GM20000 (cell line): ENCODE data around the gene SLC25A10.
A peak's percentile ranks its signal among the peaks of the same experiment; 100 is the strongest.

Experiments
- DNase-seq: peaks from one replicate; pipeline ENCODE4 v3.0.0; 2012; ENCODE audit warnings: low spot score
- TF ChIP-seq, protein P1 (sequence below): IDR thresholded peaks from 2 replicates; pipeline ENCODE4 v1.5.1; 2012; ENCODE audit warnings: mild to moderate bottlenecking, control low read depth; ENCODE audit errors: extremely low read depth, missing control alignments

Gene SLC25A10

GRCh38 chr17:81695801-81696200, 16.3 kb upstream of the SLC25A10 start:
- no peak for DNase-seq
- TF ChIP-seq, protein P1, sequence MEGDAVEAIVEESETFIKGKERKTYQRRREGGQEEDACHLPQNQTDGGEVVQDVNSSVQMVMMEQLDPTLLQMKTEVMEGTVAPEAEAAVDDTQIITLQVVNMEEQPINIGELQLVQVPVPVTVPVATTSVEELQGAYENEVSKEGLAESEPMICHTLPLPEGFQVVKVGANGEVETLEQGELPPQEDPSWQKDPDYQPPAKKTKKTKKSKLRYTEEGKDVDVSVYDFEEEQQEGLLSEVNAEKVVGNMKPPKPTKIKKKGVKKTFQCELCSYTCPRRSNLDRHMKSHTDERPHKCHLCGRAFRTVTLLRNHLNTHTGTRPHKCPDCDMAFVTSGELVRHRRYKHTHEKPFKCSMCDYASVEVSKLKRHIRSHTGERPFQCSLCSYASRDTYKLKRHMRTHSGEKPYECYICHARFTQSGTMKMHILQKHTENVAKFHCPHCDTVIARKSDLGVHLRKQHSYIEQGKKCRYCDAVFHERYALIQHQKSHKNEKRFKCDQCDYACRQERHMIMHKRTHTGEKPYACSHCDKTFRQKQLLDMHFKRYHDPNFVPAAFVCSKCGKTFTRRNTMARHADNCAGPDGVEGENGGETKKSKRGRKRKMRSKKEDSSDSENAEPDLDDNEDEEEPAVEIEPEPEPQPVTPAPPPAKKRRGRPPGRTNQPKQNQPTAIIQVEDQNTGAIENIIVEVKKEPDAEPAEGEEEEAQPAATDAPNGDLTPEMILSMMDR, result no peak

- no peak for DNase-seq
- TF ChIP-seq, protein P1, result no peak
Measured at GRCh38 chr17:81696218-81696941, 15.7 kb upstream of the SLC25A10 start.

- no peak for DNase-seq
- TF ChIP-seq, protein P1, result no peak
Measured at GRCh38 chr17:81697261-81698044, 14.6 kb upstream of the SLC25A10 start.

- no peak for DNase-seq
- TF ChIP-seq, protein P1, result no peak
Measured at GRCh38 chr17:81700353-81701287, 11.5 kb upstream of the SLC25A10 start.

DNA sequence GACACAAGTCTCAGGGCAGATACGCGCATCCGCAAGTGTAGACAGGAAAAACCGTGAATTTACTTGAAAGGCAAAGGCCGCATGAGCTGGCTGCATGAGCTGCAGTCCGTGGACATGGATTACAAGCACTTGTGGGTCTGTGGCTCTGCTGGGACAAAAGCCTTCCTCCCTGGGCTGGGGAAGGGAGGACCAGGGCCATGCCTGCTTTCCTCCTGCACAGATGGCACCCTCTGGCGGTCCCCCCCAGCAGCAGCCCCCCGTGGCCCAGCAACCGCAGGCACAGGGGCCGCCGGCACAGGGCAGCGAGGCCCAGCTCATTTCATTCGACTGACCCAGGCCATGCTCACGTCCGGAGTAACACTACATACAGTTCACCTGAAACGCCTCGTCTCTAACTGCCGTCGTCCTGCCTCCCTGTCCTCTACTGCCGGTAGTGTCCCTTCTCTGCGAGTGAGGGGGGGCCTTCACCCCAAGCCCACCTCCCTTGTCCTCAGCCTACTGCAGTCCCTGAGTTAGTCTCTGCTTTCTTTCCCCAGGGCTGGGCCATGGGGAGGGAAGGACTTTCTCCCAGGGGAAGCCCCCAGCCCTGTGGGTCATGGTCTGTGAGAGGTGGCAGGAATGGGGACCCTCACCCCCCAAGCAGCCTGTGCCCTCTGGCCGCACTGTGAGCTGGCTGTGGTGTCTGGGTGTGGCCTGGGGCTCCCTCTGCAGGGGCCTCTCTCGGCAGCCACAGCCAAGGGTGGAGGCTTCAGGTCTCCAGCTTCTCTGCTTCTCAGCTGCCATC, 10.6 kb upstream of the SLC25A10 start:
- TF ChIP-seq, protein P1, result no peak
- no peak for DNase-seq

DNA sequence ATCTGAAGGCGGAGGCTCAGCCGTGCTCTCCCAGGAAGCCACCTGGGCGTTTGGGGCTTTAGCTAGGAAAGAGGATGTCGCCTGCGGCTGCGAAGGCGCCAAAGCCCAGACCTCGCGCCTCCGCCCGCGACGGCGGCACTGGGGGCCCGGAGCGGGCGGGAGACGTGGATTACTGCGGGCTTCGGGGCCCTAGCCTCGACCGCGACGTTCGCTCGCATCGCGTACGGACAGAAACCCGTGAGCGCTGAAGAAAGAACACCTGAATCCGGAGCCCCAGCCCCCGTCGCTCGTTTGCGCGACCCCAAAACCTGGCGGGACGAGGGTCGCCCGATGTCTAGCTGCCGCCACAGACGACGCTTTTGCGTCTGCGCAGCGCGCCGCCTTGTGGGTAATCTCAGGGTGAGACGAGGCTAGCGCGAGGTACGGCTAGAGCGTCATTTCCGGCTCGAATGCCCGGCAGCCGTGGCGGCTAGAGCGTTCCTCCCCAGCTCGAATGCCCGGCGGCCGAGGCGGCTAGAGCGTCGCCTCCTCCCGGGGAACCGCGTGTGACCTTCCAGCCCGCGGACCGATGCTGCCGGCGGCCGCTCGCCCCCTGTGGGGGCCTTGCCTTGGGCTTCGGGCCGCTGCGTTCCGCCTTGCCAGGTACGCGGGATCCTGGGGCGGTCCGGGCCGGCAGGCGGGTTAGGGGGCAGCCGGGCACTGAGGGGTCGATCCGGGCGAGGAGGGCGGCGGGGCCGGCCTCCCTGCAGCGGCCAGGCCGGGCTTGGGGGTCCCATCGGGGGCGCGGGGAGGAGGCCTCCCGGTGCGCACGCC, 8.9 kb upstream of the SLC25A10 start, which contains the start of gene MRPL12:
MRPL12 (plus strand) TSS at position 434 of the 813 bp plus-strand sequence; CDS start at position 569, 135 bp downstream.
- TF ChIP-seq, protein P1, result no peak
- peak; percentile 99 for DNase-seq
